HG03378 (cell line): ENCODE results near the gene MEIS2.

Experiments
- ATAC-seq: cut with Tn5 transposase; IDR thresholded peaks from one replicate; pipeline ENCODE4 v1.9.1; 2021; ENCODE audit warnings: mild to moderate bottlenecking, moderate library complexity; ENCODE audit not compliant: unreplicated experiment

Gene MEIS2

DNA sequence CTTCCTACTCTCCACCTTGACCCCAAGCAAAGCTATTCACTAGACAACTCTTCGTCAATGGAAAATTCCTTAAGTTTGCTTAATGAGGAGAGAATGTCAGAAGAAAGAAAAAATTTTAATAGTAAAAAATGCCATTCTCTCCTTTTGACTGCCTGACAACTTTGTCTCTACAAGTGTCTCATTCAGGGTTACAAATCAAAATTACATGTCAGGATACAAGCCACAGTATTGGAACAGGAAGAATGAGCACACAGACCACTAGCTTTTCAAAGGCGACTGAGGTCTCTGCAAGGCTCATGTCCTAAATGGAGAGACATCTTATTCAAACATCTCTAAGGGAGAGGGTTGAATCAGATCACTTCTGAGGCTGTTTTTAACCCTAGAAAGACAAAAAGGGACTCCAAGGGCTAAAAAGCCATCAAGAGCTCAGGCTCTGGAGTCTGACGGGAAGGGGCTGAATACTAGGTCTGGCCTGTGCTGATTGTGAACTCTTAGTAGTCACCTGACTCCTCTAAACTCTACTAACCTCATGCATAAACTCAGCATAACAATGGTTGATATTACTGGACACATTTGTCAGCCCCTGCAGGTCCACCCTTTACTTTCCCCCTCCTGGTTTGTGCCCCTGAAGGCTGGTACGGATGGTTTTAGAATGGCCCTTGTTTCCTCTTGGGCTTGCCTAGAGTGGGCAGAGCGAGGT is 12.8 kb upstream of the MEIS2 start:
- ATAC-seq = no peak

DNA sequence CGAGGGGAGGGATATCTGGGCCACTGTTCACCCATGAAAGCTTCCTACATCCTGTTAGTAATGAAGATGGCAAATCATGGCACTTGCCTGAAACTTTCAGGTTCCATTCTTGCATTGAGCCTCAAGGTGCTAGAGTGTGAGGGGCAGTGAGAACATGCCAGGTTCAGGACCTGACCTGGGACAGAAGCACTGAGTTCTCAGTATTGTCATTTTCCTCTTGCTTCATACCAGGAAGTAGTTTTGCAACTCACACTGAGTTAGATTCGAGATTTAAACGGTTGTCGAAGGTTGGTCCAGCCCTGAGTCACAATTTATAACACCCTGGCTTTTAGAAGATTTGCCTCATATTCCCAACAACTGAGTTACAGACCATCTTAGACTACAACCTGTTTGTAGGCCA is 11.8 kb upstream of the MEIS2 start:
- ATAC-seq = no peak

DNA sequence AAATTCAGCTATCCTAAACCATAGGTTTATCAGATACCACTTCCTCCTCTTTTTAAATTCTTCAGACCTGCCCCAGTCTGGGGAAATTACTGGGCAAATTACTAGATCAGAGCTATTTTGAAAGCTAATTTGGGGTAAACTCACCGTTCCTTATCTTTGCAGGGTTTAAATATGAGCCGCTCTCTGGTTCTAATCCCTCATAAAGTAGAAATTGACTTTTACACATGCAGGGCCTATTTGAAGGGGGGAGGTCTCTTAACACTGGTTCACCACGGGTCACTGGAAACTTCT is 11.0 kb upstream of the MEIS2 start:
- ATAC-seq = no peak

DNA sequence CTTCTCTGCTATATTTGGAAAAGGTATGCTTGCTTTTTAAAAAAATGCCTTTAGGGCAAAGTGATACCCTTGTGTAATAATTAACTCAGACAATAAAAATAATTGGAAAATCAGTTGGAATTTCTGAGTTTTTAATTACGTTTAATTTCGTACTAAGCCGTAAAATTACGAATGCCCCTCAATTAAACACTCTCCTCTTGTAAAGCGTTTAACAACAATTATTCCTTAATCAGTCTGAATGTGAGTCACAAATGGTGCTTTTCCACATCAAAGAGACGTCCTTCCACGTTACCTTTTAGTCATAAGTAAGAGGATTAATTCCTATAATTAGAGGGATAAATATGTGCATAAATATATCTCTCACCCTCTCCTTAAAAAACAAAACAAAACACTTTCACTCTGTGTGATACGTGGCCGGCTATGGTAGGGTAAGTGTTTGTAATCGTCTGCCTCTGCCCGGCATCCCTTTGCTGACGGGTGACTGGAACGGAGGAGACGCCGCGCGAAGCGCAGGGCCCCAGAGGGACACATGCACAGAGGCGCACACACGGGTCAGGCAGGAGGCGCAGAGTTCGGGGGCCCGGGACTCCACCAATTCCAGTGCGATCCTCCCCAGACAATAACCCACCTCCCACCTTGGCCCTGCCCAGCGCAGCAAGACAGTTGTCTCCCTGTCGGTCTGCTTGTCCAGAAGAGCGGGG is 9.7 kb upstream of the MEIS2 start:
- no peak for ATAC-seq

DNA sequence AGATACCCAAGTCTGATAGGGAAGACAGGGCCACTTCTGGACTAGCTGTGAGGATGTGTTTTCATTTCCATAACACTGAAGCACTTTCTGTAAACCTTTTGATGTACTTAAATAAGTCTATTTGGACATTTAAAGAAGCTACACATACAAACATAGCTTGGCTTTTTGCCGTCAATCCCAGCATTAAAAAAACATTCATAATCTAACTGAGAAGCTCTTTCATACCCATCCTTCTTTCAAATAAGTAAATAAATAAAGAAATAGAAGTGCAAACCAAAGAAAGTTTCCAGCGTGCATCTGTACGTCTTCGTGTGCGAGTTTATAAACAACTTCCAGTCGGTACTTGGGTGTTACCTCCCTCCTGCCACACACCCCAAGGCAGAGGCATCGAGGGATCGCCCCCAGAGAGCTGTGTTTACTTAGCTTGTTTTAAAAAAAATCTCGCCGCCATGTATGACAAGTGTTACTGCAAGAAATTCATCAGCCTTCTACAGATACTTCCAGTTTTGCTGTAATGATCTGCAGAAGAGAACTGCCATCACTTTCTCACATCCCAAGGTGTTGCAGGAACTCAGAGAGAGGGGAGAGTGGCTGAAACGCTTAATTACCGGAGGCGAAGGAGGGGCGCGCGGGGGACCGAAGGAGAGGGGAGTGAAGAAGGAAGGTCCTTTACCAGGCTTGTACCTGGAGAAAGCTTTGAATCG is 9.0 kb upstream of the MEIS2 start:
- ATAC-seq = no peak

DNA sequence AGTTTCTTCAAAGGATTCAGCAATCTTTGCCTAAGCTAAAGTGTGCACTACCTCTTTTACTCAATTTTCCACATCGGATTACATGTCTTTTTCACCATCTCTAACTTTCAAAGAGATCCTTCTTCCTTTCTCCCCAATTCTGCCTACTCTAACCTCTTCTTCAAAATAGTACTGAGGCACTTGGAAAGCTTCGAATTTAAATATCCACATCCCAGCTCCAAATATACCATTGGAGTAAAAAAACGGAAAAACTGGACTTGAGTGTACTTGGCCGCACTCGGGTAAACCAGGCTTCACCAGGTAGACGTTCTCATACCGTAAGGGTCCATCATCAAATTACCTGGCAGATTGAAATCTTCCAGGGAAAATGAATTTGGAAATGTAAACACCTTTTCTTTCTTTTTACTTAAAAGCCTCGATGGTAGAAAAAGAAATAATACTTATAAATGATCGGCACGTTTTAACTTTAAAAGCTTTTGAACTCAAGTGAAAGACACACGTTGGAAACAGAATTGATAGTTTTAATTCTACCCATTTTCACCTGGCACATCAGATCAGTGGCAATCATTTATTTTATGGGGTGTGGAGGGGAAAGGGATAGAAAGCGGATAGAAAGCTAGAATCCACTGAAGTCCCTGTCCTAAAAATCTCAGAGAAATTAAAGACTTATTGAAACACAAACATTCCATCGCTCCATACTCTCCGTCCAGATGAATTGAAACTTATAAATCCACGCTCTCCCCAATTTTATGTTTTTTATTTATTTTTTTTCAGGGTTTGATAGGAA is 8.2 kb upstream of the MEIS2 start:
- ATAC-seq = no peak

DNA sequence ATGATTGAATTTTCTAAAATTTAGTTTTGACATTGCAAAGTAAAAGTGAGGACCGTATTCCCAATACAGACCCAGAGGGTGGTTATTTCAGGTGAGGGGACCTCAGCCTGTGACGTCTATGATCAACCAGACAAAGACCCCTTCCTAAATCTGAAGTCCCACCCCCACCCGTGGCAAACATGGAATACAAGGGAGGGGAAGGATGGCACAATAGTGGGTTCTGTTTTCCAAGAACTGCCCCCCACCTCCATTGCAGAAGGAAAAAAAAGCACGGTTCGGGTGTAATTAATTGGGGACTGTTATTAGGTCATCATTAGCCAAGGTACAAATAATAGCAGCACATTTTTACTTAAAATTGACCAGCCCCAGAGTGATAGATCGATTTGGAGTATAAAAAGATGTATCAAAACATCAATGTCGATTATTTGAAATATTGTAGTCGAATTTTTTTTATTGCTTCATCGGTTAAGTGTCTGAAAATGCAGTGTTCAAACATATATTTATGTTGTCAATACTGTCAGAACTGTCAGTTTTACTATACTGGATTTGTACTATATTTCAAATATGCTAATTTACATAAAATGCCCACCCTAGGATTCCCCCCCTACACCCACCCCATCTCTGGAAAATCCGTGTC is 7.5 kb upstream of the MEIS2 start:
- no peak for ATAC-seq

DNA sequence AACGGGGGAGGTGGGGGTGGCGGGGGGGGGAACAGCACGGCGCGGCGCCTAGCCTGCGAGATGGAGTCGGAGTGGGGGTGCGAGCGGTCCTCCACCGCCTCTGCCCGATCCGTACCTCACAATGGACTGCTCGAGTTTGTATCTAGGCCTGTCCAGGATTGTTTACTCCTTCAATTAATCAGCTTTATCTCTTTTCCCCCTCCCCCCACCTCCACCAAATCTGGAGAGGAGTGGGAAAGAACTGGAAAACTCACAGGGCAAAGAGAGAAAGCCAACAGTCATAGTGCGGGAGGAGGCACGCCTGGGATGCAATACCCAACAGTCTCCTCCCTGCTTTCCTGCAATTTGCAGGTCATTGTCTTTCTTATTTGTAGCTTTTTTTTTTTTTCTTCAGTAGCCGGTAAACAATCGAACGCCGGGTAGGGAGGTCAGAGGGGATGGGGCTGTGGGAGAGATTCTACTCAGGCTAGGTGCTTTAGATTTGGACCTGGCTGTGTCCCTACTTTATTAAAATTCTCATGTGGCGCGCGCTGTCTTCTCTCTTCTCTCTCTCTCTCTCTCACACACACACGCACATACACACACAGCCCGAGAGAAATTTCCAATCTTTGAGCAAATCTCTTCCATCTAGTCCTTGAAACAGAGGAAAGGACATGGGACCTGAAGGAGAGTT is 6.9 kb upstream of the MEIS2 start:
- no peak for ATAC-seq

DNA sequence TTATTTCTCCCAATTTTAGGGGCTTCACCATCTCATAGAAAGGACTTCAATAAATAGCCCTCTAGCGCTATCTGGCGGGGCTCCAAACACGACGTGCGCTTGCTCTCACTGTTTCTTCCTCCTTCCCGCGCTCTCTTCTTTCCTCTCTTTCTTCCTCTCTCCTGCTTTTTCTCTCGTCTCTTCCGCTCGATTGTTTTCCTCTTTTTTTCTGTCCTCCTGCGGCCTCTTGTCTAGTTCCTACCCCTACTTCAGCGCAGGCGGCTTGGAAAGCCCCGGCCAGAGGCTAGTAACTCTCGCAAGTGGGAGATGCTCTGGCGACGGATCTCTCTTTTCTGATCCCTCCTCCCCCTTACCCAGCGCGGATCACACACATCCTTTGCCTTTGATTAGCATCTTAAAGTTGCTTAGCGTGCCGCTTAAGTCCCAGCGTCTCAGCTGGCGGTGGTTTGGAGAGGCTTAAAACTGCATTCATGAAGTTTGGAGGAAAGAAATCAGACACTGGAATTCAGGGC is 6.2 kb upstream of the MEIS2 start:
- ATAC-seq = no peak

DNA sequence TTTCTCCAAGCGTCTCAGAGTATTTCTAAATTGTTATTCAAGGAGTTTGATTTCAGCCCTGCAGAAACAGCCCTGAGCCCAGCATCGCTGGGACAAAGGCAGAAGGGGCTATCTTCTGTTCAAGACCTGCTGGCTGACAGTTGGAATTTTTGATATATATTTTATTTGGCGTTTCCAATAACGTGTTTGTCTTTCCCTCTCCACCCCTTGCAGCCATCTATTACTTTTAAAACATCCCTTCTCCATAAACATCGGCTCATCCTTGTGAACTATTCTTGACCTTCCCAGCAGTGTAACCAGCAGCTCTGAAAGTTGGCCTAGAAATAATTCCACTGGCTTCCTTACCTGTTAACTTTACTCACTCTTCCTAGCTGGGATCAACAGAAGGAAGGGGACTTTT is 5.5 kb upstream of the MEIS2 start:
- no peak for ATAC-seq

DNA sequence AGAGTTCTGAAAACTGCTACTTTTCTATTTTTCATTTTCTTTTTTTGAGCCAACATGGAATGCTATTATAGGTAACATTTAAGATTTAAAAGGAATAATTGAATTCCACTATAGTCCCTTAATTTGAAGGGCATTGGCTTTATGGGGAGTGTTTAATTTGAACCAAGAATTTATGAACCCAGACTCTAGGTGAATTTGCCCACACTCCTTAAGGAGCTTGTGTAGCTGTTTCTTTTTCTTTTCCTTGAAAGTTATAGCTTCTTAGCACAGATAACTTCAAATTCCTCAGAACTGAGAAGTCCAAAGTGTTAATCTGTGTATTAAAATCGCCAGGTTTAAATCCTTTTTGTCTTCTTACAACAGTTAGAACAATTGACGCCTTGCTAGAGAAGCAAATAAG is 4.7 kb upstream of the MEIS2 start:
- ATAC-seq = no peak

DNA sequence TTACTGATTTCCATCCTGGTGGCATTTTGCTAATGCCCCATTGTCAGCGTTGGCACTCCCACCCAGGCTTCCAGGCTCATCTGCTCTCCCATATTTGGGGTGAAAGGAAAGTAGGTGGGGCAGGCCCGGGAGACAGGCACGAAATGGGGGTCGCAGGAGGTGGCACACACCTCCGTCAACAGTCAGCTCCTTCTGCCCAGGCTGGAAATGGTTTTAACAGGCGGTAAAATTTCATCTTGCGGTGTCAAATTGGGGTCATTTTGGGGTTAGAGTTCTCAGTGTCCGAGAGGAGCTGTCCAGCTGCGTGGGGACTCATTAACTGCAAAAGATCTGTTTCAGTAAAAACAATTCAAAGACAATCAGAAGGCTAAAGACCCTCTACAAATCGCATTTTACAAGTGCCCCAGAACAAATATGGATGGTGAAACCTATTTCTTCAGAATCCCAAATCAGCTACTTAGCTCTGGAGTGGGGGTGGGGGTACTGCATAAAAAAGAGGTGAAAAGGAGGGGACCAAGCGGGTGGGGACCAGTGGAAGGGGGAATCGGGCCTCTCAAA is 4.2 kb upstream of the MEIS2 start:
- no peak for ATAC-seq

DNA sequence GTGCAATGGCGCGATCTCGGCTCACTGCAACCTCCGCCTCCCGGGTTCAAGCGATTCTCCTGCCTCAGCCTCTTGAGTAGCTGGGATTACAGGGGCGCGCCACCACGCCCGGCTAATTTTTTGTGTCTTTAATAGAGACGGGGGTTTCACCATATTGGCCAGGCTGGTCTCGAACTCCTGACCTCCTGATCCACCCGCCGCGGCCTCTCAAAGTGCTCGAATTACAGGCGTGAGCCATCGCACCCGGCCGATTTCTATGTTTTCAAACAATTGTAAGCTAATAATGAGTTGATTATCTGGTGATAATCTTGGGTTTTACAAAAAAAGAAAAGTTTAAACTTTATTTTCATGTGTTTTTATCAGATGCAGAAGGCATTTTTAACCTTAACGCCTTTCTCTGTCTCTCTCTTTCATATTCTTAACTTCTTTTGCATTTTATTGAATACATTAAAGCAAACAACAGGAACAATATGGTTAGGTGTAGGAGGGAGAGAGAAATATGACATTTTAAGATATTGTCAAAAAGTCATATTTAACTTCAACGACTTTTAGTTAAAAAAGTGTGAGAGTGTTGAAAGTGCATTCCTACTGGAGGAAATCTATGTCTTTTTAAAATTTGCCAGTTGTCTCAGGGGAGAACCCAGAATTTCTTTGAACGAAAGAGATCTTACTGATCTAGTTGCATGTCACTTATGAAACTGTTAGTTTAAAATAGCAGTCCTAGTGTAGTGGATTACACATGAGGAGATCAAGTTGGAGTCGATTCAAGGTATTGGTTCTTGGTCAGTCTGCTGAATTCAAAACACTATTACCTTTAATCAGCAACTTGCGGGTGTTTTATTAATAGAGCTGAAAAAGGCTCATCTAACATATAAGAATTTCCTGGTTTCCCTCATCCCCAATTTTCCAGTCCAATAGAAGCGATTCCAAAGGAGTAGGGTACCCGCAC is 3.4 kb upstream of the MEIS2 start:
- ATAC-seq = no peak

DNA sequence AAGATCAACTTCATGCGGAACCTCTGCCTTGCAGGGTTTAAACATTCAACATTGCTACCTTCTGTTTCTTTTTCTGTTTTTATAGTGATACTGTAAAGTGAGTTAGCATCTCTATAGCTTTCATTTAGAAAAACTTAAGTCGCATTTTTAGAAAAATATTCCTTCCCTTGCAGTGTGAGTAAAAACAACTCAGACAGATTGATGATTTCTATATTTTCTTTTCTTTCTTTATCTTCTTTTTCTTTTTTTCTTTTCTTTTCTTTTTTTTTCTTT is 2.8 kb upstream of the MEIS2 start:
- no peak for ATAC-seq

DNA sequence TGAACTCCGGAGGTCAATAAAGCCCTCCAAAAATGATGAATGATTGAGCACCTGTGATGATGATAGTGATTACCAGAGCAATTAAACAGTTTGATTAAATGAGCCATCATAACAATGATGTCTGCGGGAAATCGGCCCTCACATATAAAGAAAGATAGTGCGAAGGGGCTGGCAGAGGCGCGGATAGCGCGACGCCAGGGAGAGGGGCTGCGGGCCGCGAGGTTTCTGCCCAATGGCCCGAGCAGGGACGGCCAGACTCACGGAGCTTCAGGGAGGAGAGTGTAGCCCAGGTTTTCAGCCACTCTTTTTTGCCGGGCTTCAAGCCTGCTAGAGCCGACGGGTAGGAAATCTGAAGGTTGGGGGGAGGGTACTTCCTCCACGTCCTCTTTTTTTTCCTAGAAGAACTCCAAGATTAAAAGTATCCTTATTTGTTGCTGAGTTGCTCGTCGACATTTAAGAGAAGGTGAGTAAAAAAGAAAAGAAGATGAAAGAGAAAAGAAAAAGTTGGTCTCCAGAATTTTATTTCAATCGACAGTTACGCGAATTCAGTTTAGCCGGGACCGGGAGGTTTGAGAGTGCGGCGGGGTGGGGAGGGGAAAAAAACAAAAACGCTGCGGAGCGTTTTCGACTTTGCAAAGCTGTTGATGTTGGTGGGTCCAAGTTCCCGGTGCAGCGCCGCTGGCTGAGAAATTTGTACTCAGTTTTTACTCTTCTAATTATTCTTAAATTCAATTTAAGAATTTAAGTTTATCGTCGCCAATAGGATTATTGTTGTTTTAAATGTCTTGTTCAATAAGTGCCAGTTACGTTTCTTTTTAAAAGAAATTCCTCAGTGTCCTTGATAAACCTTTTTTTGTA is 2.2 kb upstream of the MEIS2 start:
- no peak for ATAC-seq

DNA sequence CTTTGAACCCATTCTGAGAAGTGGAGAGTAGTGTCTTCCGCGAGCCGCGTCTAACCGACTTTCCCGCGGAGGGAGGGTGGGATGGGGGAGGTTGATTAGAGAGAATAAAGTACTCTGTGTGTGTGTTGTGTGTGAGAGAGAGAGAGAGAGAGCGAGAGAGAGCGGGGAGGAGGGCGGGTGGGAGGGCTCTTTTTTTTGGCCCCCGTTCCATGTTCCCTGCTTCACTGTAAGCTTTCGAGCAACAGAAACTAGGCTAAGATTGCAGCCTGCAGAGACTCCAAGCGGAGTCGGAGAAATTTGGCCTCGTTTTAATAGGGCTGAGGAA is 1.6 kb upstream of the MEIS2 start:
- no peak for ATAC-seq

DNA sequence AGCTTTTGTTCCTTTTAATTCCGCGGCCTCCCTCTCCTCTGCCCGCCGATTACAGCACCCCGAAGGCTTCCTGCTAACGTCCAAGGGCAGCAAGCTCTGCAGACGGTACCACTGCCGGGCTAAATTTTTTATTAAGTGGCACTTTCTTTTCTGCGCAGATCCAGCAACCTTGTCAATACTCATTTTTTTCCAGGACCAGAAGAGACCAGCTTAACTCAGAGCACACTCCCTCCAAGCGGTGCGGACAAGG is 542 bp upstream of the MEIS2 start:
- ATAC-seq = peak; percentile 19

DNA sequence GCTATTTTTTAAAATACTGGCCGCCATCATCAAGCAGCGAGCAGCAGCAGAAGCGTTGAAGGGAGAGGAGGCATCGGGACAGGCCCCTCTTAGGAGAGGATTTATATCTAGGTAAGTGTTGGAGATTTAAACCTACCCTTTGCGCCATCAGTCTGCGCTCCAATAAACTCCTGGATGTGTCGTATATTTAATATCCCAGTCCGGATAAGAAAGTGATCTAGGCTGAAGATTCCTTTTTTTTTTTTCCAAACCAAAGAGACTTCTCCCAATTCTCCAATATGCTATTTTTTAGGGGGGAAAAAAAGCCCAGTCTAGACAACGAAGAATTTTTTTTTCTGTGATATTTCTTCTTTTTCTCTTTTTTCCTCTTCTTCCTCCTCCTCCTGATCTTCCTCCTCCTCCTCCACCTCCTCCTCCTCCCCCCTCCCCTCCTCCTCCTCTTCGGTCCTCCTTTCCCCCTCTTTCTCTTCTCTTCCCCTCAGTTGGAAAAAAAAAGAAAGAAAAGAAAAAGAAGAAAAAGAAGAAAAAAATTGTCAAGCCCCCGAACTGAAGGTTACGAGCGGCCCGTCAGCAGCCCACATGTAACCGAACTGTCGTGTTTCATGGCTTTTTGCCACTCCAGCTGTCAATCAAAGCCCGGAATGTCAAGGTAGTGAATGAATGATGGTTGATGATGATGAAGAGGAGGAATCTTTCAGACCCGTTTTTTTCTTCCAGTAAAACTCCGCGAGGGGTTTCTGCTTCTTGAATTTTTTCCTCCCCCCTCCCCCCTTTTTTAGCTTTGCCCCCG is 835 bp downstream of the MEIS2 start:
- ATAC-seq = no peak
